ENCODE results near the gene NPAS3.

DNA sequence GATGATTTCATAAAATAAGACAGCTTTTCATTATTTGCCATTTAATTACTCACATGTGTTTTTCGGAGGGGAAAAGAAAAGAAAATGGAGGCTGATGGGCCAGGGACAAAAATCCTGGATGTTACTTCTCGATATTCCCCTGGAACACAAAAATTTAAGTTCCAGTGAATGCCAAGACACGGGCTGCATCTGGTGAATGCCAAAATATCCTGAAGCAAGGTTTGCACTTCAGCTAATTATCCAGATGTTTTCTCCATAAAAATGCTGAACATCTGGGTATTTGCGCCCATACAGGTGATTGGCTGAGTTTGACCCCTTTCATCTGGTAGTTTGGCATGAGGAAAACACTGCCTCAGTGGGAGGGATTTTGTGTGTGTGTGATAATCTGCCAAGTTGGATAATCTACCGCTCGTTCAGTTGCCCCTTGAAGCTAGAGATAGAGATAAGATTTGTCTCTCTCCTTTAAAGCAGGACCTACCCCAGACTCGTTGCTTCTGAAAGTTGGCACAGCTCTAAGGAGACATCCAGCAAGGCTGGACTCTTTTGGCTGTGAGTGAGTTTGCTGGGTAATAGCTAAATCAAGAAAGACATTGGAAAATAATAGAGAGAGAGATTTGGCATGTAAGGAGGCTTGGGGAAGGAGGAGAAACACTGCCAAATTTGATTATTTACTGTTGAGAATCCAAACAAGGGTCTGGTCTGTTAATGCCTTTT, 622.2 kb downstream of the NPAS3 start:
- TF ChIP-seq, protein P1, sequence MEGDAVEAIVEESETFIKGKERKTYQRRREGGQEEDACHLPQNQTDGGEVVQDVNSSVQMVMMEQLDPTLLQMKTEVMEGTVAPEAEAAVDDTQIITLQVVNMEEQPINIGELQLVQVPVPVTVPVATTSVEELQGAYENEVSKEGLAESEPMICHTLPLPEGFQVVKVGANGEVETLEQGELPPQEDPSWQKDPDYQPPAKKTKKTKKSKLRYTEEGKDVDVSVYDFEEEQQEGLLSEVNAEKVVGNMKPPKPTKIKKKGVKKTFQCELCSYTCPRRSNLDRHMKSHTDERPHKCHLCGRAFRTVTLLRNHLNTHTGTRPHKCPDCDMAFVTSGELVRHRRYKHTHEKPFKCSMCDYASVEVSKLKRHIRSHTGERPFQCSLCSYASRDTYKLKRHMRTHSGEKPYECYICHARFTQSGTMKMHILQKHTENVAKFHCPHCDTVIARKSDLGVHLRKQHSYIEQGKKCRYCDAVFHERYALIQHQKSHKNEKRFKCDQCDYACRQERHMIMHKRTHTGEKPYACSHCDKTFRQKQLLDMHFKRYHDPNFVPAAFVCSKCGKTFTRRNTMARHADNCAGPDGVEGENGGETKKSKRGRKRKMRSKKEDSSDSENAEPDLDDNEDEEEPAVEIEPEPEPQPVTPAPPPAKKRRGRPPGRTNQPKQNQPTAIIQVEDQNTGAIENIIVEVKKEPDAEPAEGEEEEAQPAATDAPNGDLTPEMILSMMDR (IDR thresholded peaks at IDR 0.05; ENCODE audit: low read length), result no peak
- TF ChIP-seq EZH2 (optimal IDR thresholded peaks at IDR 0.05; ENCODE audit: low read depth, low read length), result no peak
